Endothelial cell of umbilical vein (primary cell): ENCODE results near the gene RAB3IP. TPM values are rescaled to one million over a fixed set of nuclear protein-coding genes. Genes with fewer than 3 reads are reported as not detected.

Experiments
- BruUV-seq: library from RNA; stranded (reverse); fragments of 400-500 nt; replicated peaks from 2 replicates; lab custom pipeline; 2021; lab: Mats Ljungman, UMichigan
- CTCF ChIA-PET: fragments of 300-600, 350-600 bp; sonication (Branson Sonifier 250); formaldehyde crosslinking; loops from one replicate; lab custom pipeline; 2021; ENCODE audit warnings: antibody characterized with exemption, inconsistent platforms; lab: Charles Lee
- POLR2A ChIA-PET: fragments of 300-600, 350-600 bp; sonication (Branson Sonifier 250); formaldehyde crosslinking; loops from one replicate; lab custom pipeline; 2021; ENCODE audit warnings: antibody characterized with exemption, inconsistent platforms; lab: Charles Lee
- DNase-seq: peaks from one replicate; pipeline ENCODE4 v3.0.0-alpha.2; 2011; ENCODE audit warnings: low read depth, low spot score
- FAIRE-seq: peaks from 2 replicates; lab custom pipeline; 2011; peaks lifted over from hg19 to GRCh38; lab: Jason Lieb, UNC
- H2AFZ ChIP-seq: 2 replicates; pipeline ENCODE4 v1.6.0; 2012; ENCODE audit warnings: low read depth, low read length, control low read depth, inconsistent platforms
- H3K27ac ChIP-seq: 2 replicates; pipeline ENCODE4 v1.5.1; 2011; ENCODE audit warnings: low read depth, mild to moderate bottlenecking, control low read depth, low read length, moderate library complexity; ENCODE audit not compliant: insufficient read depth
- H3K27me3 ChIP-seq, 2 experiments: 2 replicates each; pipeline versions ENCODE4 v1.6.0 to v1.6.1; 2011; ENCODE audit warnings: low read length in 2 of 2, mixed read lengths in 1 of 2; ENCODE audit not compliant: control insufficient read depth in 2 of 2, insufficient read depth in 2 of 2
- H3K36me3 ChIP-seq, 2 experiments: 2 replicates in 1 of 2; 3 replicates in 1 of 2; pipeline ENCODE4 v1.5.1; 2011; ENCODE audit warnings: low read length in 2 of 2, mild to moderate bottlenecking in 1 of 2, moderate library complexity in 1 of 2; ENCODE audit not compliant: control insufficient read depth in 2 of 2, insufficient read depth in 2 of 2; ENCODE audit errors: extremely low read depth in 1 of 2
- H3K4me1 ChIP-seq: 3 replicates; pipeline ENCODE4 v1.5.1; 2011; ENCODE audit warnings: mild to moderate bottlenecking, low read length; ENCODE audit not compliant: control insufficient read depth, insufficient read depth; ENCODE audit errors: extremely low read depth
- H3K4me2 ChIP-seq: 2 replicates; pipeline ENCODE4 v1.6.1; 2011; ENCODE audit warnings: low read length, control low read depth, mixed read lengths; ENCODE audit not compliant: insufficient read depth
- H3K4me3 ChIP-seq, 3 experiments: fragments of 200-600 bp in 1 of 3; sonication (generic), shearing (Covaris generic) in 1 of 3; replicated peaks in 1 of 3; 2 replicates each; pipeline ENCODE4 v1.5.1; 2011 to 2016; ENCODE audit warnings: control low read depth in 3 of 3, low read length in 3 of 3, mild to moderate bottlenecking in 2 of 3, inconsistent platforms in 1 of 3, low read depth in 1 of 3, moderate library complexity in 1 of 3; ENCODE audit not compliant: insufficient read depth in 1 of 3
- H3K79me2 ChIP-seq: 2 replicates; pipeline ENCODE4 v1.6.0; 2012; ENCODE audit warnings: low read length, inconsistent platforms; ENCODE audit not compliant: control insufficient read depth, insufficient read depth
- H3K9ac ChIP-seq: replicated peaks from 2 replicates; pipeline ENCODE3; 2011; ENCODE audit warnings: low read length, control low read depth; ENCODE audit not compliant: insufficient read depth; ENCODE audit errors: extremely low read depth
- H3K9me1 ChIP-seq: replicated peaks from 3 replicates; pipeline ENCODE4 v1.6.0; 2011; ENCODE audit warnings: mild to moderate bottlenecking, low read length; ENCODE audit not compliant: control insufficient read depth, insufficient read depth; ENCODE audit errors: extremely low read depth
- H3K9me3 ChIP-seq: replicated peaks from 2 replicates; pipeline ENCODE4 v1.5.1; 2012; ENCODE audit warnings: low read length, inconsistent platforms; ENCODE audit not compliant: control insufficient read depth, insufficient read depth
- H4K20me1 ChIP-seq: replicated peaks from 2 replicates; pipeline ENCODE3; 2011; ENCODE audit warnings: mild to moderate bottlenecking, low read length; ENCODE audit not compliant: control insufficient read depth, insufficient read depth; ENCODE audit errors: extremely low read depth
- EZH2 ChIP-seq: IDR thresholded peaks from 2 replicates; pipeline ENCODE4 v1.6.1; 2012; ENCODE audit warnings: borderline replicate concordance, low read depth, mild to moderate bottlenecking, moderate library complexity, low read length, inconsistent platforms; ENCODE audit not compliant: severe bottlenecking
- FOS ChIP-seq: IDR thresholded peaks from 2 replicates; pipeline ENCODE4 v1.6.1; 2011; ENCODE audit warnings: mild to moderate bottlenecking, low read length, moderate library complexity, borderline replicate concordance; ENCODE audit not compliant: insufficient read depth
- GATA2 ChIP-seq: IDR thresholded peaks from 2 replicates; pipeline ENCODE4 v1.7.0; 2011; ENCODE audit warnings: low read depth, mild to moderate bottlenecking, moderate library complexity, mixed read lengths, low read length; ENCODE audit not compliant: insufficient read length, insufficient read depth
- JUN ChIP-seq: IDR thresholded peaks from 2 replicates; pipeline ENCODE4 v1.6.1; 2011; ENCODE audit warnings: borderline replicate concordance, low read depth; ENCODE audit not compliant: insufficient read length, insufficient read depth
- MAX ChIP-seq: IDR thresholded peaks from 2 replicates; pipeline ENCODE4 v1.6.1; 2011; ENCODE audit not compliant: insufficient read depth, insufficient read length
- MYC ChIP-seq: IDR thresholded peaks from one replicate; pipeline ENCODE4 v1.6.1; 2011; ENCODE audit warnings: mild to moderate bottlenecking, low read depth, low read length
- POLR2A ChIP-seq: IDR thresholded peaks from 2 replicates; pipeline ENCODE4 v1.6.1; 2012; ENCODE audit warnings: low read depth, mild to moderate bottlenecking, control low read depth, low read length
- POLR2AphosphoS5 ChIP-seq: IDR thresholded peaks from 2 replicates; pipeline ENCODE4 v1.6.1; 2012; ENCODE audit warnings: low read depth, mild to moderate bottlenecking, control low read depth, low read length, moderate library complexity; ENCODE audit not compliant: insufficient read depth
- dilution Hi-C: fragments of 300-500 bp; cut with MboI; formaldehyde crosslinking; loops from one replicate; pipeline ENCODE4 v1.15.0; 2019; ENCODE audit warnings: low sequenced_read_pairs; ENCODE audit not compliant: extremely low pct_ligation_motif_present
- intact Hi-C: fragments of 100-400 bp; cut with micrococcal nuclease; formaldehyde crosslinking; loops from one replicate; pipeline ENCODE4 v1.10.0; 2022
- polyA plus RNA-seq, 4 experiments: library from polyadenylated mRNA; depleted of rRNA in 3 of 4; stranded (reverse) in 3 of 4; unstranded in 1 of 4; fragments of >200 nt; gene quantifications; 2 replicates each; pipeline versions ENCODE4 v1.2.1 to v1.2.3, GENCODE V29; 2011 to 2012; ENCODE audit warnings: missing spikeins in 1 of 4
- total RNA-seq: library from RNA; stranded (reverse); gene quantifications from 2 replicates; pipeline ENCODE4 v1.2.3, GENCODE V29; 2021
- TF ChIP-seq, protein P1 (sequence below), 2 donors: IDR thresholded peaks; 1 replicate in 1 of 2; 2 replicates in 1 of 2; pipeline ENCODE4 v1.5.1; 2011; ENCODE audit warnings: low read length in 2 of 2, mild to moderate bottlenecking in 2 of 2, moderate library complexity in 2 of 2, control low read depth in 1 of 2, inconsistent platforms in 1 of 2, low read depth in 1 of 2; ENCODE audit not compliant: insufficient read depth in 1 of 2; ENCODE audit errors: extremely low read depth in 1 of 2

Gene RAB3IP
- total and polyA plus RNA-seq, 2 donors (not counting 3 experiments of a cell fraction or from before 2014, with no cell fraction given): 9.6 to 13.3 TPM

- BruUV-seq: no TSS peak
- H3K9me1 ChIP-seq: no peaks in the 10 kb centered on the region
- no peak overlapping the region for H3K27ac ChIP-seq
- H3K36me3 ChIP-seq: no peaks in the 10 kb centered on the region
- no peaks in the 10 kb centered on the region for H4K20me1 ChIP-seq
- intact Hi-C loops: no loop called here
- H3K4me2 ChIP-seq: no peak overlapping the region
- TF ChIP-seq GATA2 (no peak), MAX (no peak), EZH2 (no peak), FOS (no peak), JUN (no peak), MYC (no peak), POLR2A (no peak), POLR2AphosphoS5 (no peak)
- TF ChIP-seq, protein P1, sequence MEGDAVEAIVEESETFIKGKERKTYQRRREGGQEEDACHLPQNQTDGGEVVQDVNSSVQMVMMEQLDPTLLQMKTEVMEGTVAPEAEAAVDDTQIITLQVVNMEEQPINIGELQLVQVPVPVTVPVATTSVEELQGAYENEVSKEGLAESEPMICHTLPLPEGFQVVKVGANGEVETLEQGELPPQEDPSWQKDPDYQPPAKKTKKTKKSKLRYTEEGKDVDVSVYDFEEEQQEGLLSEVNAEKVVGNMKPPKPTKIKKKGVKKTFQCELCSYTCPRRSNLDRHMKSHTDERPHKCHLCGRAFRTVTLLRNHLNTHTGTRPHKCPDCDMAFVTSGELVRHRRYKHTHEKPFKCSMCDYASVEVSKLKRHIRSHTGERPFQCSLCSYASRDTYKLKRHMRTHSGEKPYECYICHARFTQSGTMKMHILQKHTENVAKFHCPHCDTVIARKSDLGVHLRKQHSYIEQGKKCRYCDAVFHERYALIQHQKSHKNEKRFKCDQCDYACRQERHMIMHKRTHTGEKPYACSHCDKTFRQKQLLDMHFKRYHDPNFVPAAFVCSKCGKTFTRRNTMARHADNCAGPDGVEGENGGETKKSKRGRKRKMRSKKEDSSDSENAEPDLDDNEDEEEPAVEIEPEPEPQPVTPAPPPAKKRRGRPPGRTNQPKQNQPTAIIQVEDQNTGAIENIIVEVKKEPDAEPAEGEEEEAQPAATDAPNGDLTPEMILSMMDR (IDR thresholded peaks at IDR 0.05; ENCODE audit: extremely low read depth in 1 of 2, insufficient read depth in 1 of 2, low read depth in 1 of 2, low read length in 2 of 2): no peak
- ChIA-PET POLR2A (no interaction called here), CTCF (interaction anchor here (1.2 to 1.6 kb wide), 2 partner anchors 42 to 45 kb away, joined by 4 read pairs; no protein-coding TSS in a partner anchor)
- no peaks in the 10 kb centered on the region for H3K4me1 ChIP-seq
- no peaks in the 10 kb centered on the region for H3K9me3 ChIP-seq
- H3K9ac ChIP-seq: no peak overlapping the region
- dilution Hi-C loops: no loop called here
- peaks cover 0 to 1% of the 10 kb centered on the region in 2 experiments for H3K27me3 ChIP-seq
- FAIRE-seq: no peak
- no peak for DNase-seq
- no peaks in the 10 kb centered on the region for H3K79me2 ChIP-seq
- no peak overlapping the region for H2AFZ ChIP-seq
- H3K4me3 ChIP-seq: no peak overlapping the region
Observed at GRCh38 chr12:69835081-69835480, 96.4 kb downstream of the RAB3IP start.
